GM18873 (cell line): Measurements from ENCODE around the gene ACSL6.

Source experiments
- ATAC-seq: cut with Tn5 transposase; IDR thresholded peaks from one replicate; pipeline ENCODE4 v1.9.1; 2021; ENCODE audit warnings: mild to moderate bottlenecking, moderate library complexity, moderate number of reproducible peaks; ENCODE audit not compliant: unreplicated experiment, low FRiP score

ACSL6 gene

GRCh38 chr5:132001647-132002561 lies 9.6 kb downstream of the ACSL6 start:
- ATAC-seq: no peak

- no peak for ATAC-seq
These were observed 10.6 kb downstream of the ACSL6 start for GRCh38 chr5:132000677-132001453.

- ATAC-seq: no peak
These were observed 11.3 kb downstream of the ACSL6 start for GRCh38 chr5:132000241-132000490.

- no peak for ATAC-seq
These were observed 11.8 kb downstream of the ACSL6 start for GRCh38 chr5:131999441-132000240.

- ATAC-seq: no peak
These were observed 12.4 kb downstream of the ACSL6 start for GRCh38 chr5:131999041-131999440.

- no peak for ATAC-seq
These were observed 12.9 kb downstream of the ACSL6 start for GRCh38 chr5:131998431-131999040.

- no peak for ATAC-seq
These were observed 13.7 kb downstream of the ACSL6 start for GRCh38 chr5:131997727-131998117.

GRCh38 chr5:131997026-131997726 lies 14.3 kb downstream of the ACSL6 start:
- no peak for ATAC-seq

- no peak for ATAC-seq
These were observed 15.0 kb downstream of the ACSL6 start for GRCh38 chr5:131996210-131997025.

GRCh38 chr5:131994533-131995226 lies 16.8 kb downstream of the ACSL6 start:
- no peak for ATAC-seq

GRCh38 chr5:131994090-131994489 lies 17.4 kb downstream of the ACSL6 start:
- ATAC-seq: no peak

GRCh38 chr5:131993676-131994075 lies 17.8 kb downstream of the ACSL6 start:
- no peak for ATAC-seq

GRCh38 chr5:131992370-131992769 lies 19.1 kb downstream of the ACSL6 start:
- ATAC-seq: no peak

- ATAC-seq: no peak
These were observed 19.7 kb downstream of the ACSL6 start for GRCh38 chr5:131991593-131992324.

- ATAC-seq: no peak
These were observed 20.7 kb downstream of the ACSL6 start for GRCh38 chr5:131990716-131991115.

GRCh38 chr5:131988601-131989000 lies 22.9 kb downstream of the ACSL6 start:
- no peak for ATAC-seq

- no peak for ATAC-seq
These were observed 24.2 kb downstream of the ACSL6 start for GRCh38 chr5:131987251-131987650.
